OCI-LY1 (cell line): ENCODE results near the gene RNGTT.
A peak's percentile ranks its signal among the peaks of the same experiment; 100 is the strongest.

Experiments used
- H2AFZ ChIP-seq: fragments of 200-600 bp; sonication (generic), shearing (Covaris generic); 2 replicates; pipeline ENCODE4 v1.6.0; 2014; ENCODE audit warnings: antibody characterized with exemption, mild to moderate bottlenecking, low read length
- H3F3A ChIP-seq: fragments of 200-600 bp; sonication (generic), shearing (Covaris generic); 2 replicates; pipeline ENCODE4 v1.6.0; 2014; ENCODE audit warnings: mild to moderate bottlenecking, antibody characterized with exemption, low read length, moderate library complexity; ENCODE audit not compliant: insufficient read depth
- H3K27ac ChIP-seq: fragments of 200-600 bp; sonication (generic); 2 replicates; pipeline ENCODE4 v1.5.1; 2014; ENCODE audit warnings: low read length, mixed run types, mild to moderate bottlenecking, low read depth; ENCODE audit not compliant: poor library complexity, severe bottlenecking
- H3K27me3 ChIP-seq: fragments of 200-600 bp; sonication (generic); 2 replicates; pipeline ENCODE4 v1.6.0; 2014; ENCODE audit warnings: antibody characterized with exemption, mild to moderate bottlenecking, low read length, moderate library complexity; ENCODE audit not compliant: insufficient read depth
- H3K36me3 ChIP-seq: fragments of 200-600 bp; sonication (generic); 2 replicates; pipeline ENCODE4 v1.6.1; 2014; ENCODE audit warnings: mild to moderate bottlenecking, antibody characterized with exemption, low read length, moderate library complexity, mixed read lengths; ENCODE audit not compliant: insufficient read depth
- H3K4me1 ChIP-seq: fragments of 200-600 bp; sonication (generic); 2 replicates; pipeline ENCODE4 v1.5.1; 2014; ENCODE audit warnings: mild to moderate bottlenecking, low read length, moderate library complexity; ENCODE audit not compliant: insufficient read depth, severe bottlenecking
- H3K4me2 ChIP-seq: fragments of 200-600 bp; sonication (generic), shearing (Covaris generic); 2 replicates; pipeline ENCODE4 v1.6.1; 2014; ENCODE audit warnings: low read length
- H3K4me3 ChIP-seq: fragments of 200-600 bp; sonication (generic); 2 replicates; pipeline ENCODE4 v1.5.1; 2014; ENCODE audit warnings: low read length, low read depth, mild to moderate bottlenecking, mixed read lengths; ENCODE audit not compliant: poor library complexity, severe bottlenecking
- H3K79me2 ChIP-seq: fragments of 200-600 bp; shearing (Covaris generic); 2 replicates; pipeline ENCODE4 v1.6.1; 2016; ENCODE audit warnings: mixed run types, low read length, mixed read lengths; ENCODE audit not compliant: insufficient read depth
- H3K9ac ChIP-seq: fragments of 200-600 bp; sonication (generic), shearing (Covaris generic); 2 replicates; pipeline ENCODE4 v1.6.1; 2014; ENCODE audit warnings: mild to moderate bottlenecking, low read length, mixed read lengths
- H3K9me2 ChIP-seq: fragments of 200-600 bp; sonication (generic), shearing (Covaris generic); 2 replicates; pipeline ENCODE4 v1.6.1; 2014; ENCODE audit warnings: low read depth, mild to moderate bottlenecking, low read length, mixed read lengths
- H3K9me3 ChIP-seq: fragments of 200-600 bp; shearing (Covaris generic); 2 replicates; pipeline ENCODE4 v1.6.1; 2014; ENCODE audit warnings: low read length, mixed read lengths
- H4K20me1 ChIP-seq: fragments of 200-600 bp; sonication (generic), shearing (Covaris generic); 2 replicates; pipeline ENCODE4 v1.6.0; 2016; ENCODE audit warnings: mild to moderate bottlenecking, low read length; ENCODE audit not compliant: insufficient read depth
- EZH2 ChIP-seq: fragments of 200-600 bp; sonication (generic), shearing (Covaris generic); IDR thresholded peaks from 2 replicates; pipeline ENCODE4 v1.8.0; 2017; ENCODE audit warnings: borderline replicate concordance, mixed run types, mild to moderate bottlenecking, antibody characterized with exemption, low read length, moderate library complexity, mixed read lengths
- TF ChIP-seq, protein P1 (sequence below): fragments of 200-600 bp; sonication (generic), shearing (Covaris generic); IDR thresholded peaks from 2 replicates; pipeline ENCODE4 v1.5.1; 2017; ENCODE audit warnings: mild to moderate bottlenecking, antibody characterized with exemption, low read length, moderate library complexity, mixed read lengths

The RNGTT gene

DNA sequence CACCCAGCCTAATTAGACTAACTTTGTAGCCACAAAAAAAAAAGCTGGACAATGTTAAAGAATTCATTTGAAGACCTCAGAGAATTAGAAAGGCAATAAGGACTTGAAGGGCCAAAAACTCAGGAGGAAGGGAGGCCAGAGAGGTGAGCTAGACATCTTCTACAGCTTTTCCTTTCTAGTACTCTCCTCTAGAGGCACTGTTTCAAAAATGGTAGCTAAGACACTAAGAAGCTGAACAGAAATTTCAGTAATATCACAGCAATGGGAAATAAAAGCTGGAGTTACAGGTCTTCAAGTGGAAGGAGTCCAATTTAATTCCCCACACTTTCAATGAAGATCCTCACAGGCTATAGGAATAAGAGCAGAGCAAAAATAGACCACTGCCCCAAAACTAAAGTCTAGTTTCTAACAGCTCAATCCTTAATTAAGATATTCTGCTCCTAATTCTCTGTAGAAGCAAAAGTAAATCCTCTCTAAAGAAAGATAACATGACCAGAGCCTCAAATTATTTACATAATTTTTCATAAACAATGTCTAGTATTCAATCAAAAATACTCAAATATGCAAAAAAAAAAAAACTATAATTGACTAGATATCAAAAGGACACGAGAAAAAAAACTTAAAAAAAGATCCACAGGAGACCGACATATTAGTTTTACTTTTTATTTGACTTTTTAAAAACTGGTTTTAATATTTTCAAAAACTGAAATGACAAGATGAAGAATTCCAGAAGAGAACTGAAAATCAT is 63.7 kb downstream of the RNGTT start:
- Histone ChIP-seq H3K27me3 (no peaks in the 10 kb centered on the region), H3K4me3 (no peak overlapping the region), H3K4me2 (no peak overlapping the region), H4K20me1 (no peaks in the 10 kb centered on the region), H3K9ac (no peak overlapping the region), H3K27ac (no peak overlapping the region), H3F3A (no peaks in the 10 kb centered on the region), H3K9me3 (no peaks in the 10 kb centered on the region), H2AFZ (no peak overlapping the region), H3K4me1 (no peaks in the 10 kb centered on the region), H3K79me2 (no peaks in the 10 kb centered on the region), H3K36me3 (peaks cover 37% of the 10 kb centered on the region), H3K9me2 (no peaks in the 10 kb centered on the region)
- no peak for TF ChIP-seq EZH2
- TF ChIP-seq, protein P1, sequence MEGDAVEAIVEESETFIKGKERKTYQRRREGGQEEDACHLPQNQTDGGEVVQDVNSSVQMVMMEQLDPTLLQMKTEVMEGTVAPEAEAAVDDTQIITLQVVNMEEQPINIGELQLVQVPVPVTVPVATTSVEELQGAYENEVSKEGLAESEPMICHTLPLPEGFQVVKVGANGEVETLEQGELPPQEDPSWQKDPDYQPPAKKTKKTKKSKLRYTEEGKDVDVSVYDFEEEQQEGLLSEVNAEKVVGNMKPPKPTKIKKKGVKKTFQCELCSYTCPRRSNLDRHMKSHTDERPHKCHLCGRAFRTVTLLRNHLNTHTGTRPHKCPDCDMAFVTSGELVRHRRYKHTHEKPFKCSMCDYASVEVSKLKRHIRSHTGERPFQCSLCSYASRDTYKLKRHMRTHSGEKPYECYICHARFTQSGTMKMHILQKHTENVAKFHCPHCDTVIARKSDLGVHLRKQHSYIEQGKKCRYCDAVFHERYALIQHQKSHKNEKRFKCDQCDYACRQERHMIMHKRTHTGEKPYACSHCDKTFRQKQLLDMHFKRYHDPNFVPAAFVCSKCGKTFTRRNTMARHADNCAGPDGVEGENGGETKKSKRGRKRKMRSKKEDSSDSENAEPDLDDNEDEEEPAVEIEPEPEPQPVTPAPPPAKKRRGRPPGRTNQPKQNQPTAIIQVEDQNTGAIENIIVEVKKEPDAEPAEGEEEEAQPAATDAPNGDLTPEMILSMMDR = peak; percentile 47

- no peak overlapping the region for H3K4me3 ChIP-seq
- no peaks in the 10 kb centered on the region for H3K27me3 ChIP-seq
- no peak overlapping the region for H2AFZ ChIP-seq
- H3K36me3 ChIP-seq = peaks cover 13% of the 10 kb centered on the region
- no peaks in the 10 kb centered on the region for H3F3A ChIP-seq
- H3K27ac ChIP-seq = no peak overlapping the region
- TF ChIP-seq, protein P1 = no peak
- no peak for TF ChIP-seq EZH2
- H3K79me2 ChIP-seq = no peaks in the 10 kb centered on the region
- no peaks in the 10 kb centered on the region for H4K20me1 ChIP-seq
- no peaks in the 10 kb centered on the region for H3K4me1 ChIP-seq
- H3K9me2 ChIP-seq = no peaks in the 10 kb centered on the region
- no peak overlapping the region for H3K4me2 ChIP-seq
- no peak overlapping the region for H3K9ac ChIP-seq
- H3K9me3 ChIP-seq = no peaks in the 10 kb centered on the region
These were observed 67.5 kb downstream of the RNGTT start for GRCh38 chr6:88895911-88896310.

GRCh38 chr6:88890860-88891845 is 72.3 kb downstream of the RNGTT start:
- peaks cover 39% of the 10 kb centered on the region for H3K36me3 ChIP-seq
- no peaks in the 10 kb centered on the region for H3K9me3 ChIP-seq
- H3K4me3 ChIP-seq = no peak overlapping the region
- TF ChIP-seq, protein P1 = no peak
- no peak for TF ChIP-seq EZH2
- no peaks in the 10 kb centered on the region for H3K27me3 ChIP-seq
- no peaks in the 10 kb centered on the region for H3K79me2 ChIP-seq
- no peaks in the 10 kb centered on the region for H3F3A ChIP-seq
- no peak overlapping the region for H2AFZ ChIP-seq
- H3K27ac ChIP-seq = no peak overlapping the region
- H3K9ac ChIP-seq = no peak overlapping the region
- H3K4me1 ChIP-seq = no peaks in the 10 kb centered on the region
- no peaks in the 10 kb centered on the region for H3K9me2 ChIP-seq
- no peak overlapping the region for H3K4me2 ChIP-seq
- no peaks in the 10 kb centered on the region for H4K20me1 ChIP-seq
